HG03432 (cell line): ENCODE results near the gene ZNF396.

Experiments
- ATAC-seq: cut with Tn5 transposase; IDR thresholded peaks from one replicate; pipeline ENCODE4 v1.9.1; 2021; ENCODE audit warnings: mild to moderate bottlenecking, moderate library complexity; ENCODE audit not compliant: unreplicated experiment

Gene ZNF396

GRCh38 chr18:35343488-35343935 lies 33.6 kb downstream of the ZNF396 start:
- no peak for ATAC-seq

GRCh38 chr18:35337286-35337685 lies 39.9 kb downstream of the ZNF396 start:
- no peak for ATAC-seq

DNA sequence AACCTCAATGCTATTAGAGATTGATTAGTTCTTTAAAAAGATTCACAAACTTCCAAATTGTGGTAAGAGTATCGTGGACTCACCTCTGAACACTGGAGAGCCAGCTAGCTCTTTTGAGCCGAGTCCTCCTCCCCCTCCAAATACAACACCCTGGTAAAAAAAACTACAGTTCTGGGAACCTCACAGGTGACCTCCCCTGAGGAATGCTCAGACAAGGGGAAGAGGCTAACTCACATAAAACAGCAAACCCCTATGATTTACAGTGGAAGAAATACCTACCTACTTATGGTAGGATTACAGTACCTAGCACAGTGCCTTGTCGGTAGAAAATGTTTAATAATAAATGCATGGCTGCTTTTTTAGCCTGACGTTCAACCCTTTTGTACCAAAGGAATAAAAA lies 41.3 kb downstream of the ZNF396 start:
- ATAC-seq = no peak

- ATAC-seq = no peak
Observed at GRCh38 chr18:35334821-35335220, 42.3 kb downstream of the ZNF396 start.

DNA sequence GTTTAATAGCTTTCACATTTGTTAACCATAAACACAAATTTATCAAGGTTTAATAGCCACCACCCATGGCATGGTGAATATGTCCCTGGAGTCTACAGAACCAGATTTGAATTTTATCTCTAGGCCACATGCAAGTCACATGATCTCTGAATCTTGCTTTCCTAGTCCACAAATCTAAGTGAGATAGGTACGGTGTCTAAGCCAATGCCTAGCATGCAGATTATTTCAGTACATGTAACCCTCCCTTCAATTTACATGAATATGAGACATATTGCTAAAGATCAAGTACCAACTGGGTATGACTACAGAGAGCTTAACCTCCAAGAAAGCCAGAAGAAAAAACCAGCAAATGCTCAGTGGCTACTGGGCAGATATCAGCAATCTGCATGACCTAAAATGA lies 42.9 kb downstream of the ZNF396 start:
- ATAC-seq = no peak

DNA sequence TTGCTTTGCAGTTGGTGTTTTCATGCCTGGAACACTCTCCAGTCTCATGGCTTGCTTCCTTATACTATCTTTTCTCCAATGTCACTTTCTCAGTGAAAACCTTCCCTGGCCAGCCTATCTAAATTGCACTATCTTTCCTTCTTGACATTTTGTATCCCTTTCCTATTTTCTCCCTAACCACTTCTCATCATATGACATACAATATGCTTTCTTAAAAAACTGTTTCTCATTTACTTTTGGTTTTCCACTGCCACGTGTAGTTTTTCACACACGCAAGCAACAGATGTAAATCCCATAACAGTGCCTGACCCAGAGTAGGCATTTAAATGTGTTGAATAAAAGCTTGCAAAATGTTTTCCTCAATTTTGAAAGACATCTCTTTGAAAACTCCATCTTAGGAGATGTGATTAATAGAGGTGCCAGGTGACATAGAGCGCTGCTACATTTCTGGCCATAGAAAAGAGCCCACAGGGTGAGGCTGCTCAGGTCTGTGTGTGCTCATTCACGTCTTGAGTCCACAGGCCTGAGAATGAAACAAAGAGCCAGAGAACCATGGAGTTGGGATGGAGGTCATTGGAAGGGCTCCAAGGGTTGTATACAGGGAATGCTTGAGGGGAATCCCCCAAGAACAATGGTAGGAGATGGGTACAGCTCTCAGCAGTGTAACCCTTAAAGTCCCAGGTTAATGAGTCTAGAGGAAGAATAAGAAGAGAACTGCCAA lies 45.6 kb downstream of the ZNF396 start:
- no peak for ATAC-seq

DNA sequence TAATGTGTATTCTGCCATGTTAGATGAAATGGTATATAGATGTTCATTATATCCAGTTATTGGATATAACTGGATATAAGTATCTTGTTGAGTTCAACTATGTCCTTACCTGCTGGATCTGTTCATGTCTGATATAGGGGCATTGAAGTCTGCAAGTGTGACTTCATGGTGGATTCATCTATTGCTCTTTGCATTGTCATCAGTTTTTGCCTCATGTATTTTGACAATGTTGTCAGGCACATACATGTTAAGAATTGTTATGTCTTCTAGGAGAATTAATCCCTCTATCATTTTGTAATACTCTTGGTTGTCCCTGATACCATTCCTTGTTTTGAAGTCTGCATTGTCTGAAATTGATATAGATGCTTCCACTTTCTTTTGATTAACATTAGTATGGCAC lies 48.3 kb downstream of the ZNF396 start:
- ATAC-seq = no peak

GRCh38 chr18:35326695-35327387 lies 50.3 kb downstream of the ZNF396 start:
- no peak for ATAC-seq

DNA sequence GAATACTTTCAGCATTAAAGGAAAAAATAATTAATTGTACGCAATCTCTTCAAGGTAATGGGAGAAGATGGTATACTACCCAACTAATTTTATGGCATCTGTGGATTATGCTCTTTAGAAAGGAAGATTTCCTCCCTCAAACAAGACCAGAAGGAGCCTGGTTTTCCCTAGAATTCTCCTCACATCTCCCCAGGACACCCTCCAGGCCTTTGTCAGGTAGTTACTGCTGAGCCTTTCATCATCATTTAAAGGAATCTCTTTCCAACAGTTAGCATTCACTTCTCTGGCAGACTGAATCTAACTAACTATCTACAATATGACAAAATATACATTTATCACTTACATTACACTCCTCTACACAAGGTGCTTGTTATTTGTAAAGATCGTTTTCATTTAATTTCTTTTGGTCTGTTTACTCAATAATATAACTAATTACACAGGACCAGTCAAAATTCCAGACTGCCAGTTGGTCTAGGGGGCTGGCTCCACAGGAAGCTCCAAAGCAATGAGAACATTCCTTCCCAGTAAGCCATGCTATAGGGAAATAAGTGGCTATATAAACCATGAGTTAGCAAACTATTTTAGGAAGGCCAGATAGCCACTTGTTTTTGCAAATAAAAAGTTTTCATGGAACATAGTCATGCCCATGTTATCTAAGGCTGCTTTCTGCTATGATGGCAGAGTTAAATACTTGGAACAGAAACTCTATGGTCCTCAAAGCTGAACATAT lies 52.0 kb downstream of the ZNF396 start:
- ATAC-seq = no peak

DNA sequence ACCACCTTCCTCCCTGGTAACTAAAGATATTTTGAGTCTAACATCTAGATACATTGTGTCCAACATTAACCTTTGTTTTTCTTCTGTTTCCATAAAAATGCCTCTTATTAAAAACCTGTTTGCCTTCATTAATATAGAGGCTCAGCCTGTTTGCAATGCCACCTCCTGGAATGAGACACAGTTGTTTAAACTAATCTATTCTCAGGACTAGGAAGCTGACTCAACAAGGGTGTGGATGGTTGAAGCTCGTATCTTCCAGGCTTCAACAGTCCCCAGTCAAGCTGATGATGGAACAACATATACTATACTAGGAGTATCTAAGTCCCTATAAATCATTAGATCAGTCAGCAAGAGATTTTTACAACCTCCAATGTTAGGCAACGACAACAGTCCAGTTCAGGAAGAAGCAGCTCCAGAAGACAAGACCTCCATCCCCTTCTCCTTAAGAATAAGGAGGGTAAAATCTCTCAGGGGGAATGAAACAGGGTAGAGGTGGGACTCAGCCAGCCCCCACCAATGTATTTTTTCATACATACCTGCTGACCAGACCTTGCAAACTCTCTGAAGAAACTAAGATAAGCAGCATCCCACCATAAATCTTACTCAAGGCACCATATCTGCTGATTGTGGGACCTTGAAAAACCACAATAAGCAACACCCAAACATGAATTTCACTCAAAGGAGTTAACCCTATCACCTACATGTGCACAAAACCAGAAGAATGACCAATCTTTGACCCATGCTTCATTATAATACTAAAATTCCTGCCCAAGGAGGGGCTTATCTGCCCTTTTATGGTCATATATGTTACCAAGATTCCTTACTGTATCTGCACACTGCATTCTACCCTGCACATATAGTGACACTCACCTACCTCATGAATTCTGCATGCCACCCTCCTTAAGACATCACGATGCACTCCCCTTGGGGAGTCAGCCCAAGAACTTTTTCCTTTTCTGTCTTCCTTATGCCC lies 54.4 kb downstream of the ZNF396 start:
- no peak for ATAC-seq
